Mammary epithelial cell (primary cell): Measurements from ENCODE around the gene CPA4.

ENCODE experiments used
- EZH2 ChIP-seq: IDR thresholded peaks from 2 replicates; pipeline ENCODE4 v1.6.1; 2012; ENCODE audit warnings: low read length, inconsistent platforms, borderline replicate concordance
- TF ChIP-seq, protein P1 (sequence below), 2 donors: IDR thresholded peaks in 1 of 2; conservative IDR thresholded peaks in 1 of 2; 2 replicates each; pipeline ENCODE4 v1.5.1; 2011 to 2012; ENCODE audit warnings: inconsistent platforms in 2 of 2, low read length in 2 of 2, mild to moderate bottlenecking in 2 of 2, control low read depth in 1 of 2, low read depth in 1 of 2; ENCODE audit not compliant: insufficient read depth in 1 of 2; ENCODE audit errors: extremely low read depth in 1 of 2

DNA sequence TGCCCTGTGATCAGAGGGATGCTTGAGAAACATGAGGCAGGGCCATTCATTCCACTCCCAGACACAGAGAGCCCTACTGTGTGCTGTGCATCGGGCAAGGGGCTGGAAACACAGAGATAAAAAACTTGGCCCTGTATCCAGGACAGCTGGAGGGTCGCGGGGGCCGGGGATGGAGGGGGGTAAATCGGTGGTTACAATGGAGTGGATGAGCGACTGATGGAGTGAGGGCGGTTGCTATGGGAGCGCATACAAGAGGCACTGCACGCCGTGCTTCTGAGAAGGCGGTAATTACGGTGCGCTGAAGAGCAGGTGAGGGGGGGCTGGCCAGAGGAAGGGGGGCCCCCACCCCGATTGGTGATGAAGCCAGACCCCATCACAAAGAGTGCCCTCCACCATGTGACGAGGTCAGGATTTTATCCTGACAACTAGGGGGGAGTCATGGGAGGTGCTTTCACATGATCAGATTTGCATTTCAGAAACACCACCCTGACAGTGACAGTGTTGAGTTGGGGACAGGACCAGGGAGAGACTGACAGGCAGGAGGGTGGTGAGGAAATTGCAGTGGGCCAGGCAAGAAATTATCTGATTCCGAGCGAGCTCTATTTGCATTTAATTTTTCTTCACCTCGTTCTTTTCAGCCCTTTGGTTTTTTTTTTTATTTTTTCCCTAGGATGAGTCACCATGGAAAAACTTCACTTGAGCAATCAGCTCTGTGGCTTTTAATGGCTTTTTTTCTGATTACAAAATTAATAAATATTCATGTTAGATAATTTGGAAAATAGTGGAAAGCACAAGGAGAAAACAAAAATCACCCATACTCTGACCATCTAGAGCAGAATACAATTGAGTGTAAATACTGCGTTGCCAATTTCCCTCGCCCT is 59.5 kb downstream of the CPA4 start:
- TF ChIP-seq EZH2: no peak
- TF ChIP-seq, protein P1, sequence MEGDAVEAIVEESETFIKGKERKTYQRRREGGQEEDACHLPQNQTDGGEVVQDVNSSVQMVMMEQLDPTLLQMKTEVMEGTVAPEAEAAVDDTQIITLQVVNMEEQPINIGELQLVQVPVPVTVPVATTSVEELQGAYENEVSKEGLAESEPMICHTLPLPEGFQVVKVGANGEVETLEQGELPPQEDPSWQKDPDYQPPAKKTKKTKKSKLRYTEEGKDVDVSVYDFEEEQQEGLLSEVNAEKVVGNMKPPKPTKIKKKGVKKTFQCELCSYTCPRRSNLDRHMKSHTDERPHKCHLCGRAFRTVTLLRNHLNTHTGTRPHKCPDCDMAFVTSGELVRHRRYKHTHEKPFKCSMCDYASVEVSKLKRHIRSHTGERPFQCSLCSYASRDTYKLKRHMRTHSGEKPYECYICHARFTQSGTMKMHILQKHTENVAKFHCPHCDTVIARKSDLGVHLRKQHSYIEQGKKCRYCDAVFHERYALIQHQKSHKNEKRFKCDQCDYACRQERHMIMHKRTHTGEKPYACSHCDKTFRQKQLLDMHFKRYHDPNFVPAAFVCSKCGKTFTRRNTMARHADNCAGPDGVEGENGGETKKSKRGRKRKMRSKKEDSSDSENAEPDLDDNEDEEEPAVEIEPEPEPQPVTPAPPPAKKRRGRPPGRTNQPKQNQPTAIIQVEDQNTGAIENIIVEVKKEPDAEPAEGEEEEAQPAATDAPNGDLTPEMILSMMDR (conservative IDR thresholded peaks at IDR 0.05 in 1 of 2, IDR thresholded peaks at IDR 0.05 in 1 of 2; ENCODE audit: extremely low read depth in 1 of 2, insufficient read depth in 1 of 2, low read depth in 1 of 2, low read length in 2 of 2): no peak
